Measurements from ENCODE around the gene CLCN5.

The CLCN5 gene

DNA sequence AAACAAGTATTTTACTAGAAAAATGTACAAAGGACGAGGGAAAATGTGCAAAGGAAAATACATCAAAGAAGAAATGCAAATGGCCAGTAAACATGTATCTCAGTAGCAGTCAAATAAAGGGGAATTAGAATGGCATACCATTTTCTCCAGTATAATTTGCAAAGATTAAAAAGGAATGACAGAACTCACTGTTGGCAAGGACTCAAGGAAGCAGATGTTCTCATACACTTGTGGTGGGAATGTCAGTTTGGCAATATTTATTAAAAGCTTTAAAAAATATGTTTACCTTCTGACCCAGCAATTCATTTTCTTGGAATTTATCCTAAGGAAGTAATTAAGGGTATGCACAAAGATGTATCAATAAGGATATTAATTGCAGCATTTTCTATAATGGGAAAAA, 7.6 kb downstream of the CLCN5 start:
- DNase-seq = no peak
- TF ChIP-seq EZH2phosphoT487 (IDR thresholded peaks at IDR 0.05; ENCODE audit: low read length) (no peak), EZH2 (optimal IDR thresholded peaks at IDR 0.05; ENCODE audit: low read depth, low read length) (no peak)
- TF ChIP-seq, protein P1, sequence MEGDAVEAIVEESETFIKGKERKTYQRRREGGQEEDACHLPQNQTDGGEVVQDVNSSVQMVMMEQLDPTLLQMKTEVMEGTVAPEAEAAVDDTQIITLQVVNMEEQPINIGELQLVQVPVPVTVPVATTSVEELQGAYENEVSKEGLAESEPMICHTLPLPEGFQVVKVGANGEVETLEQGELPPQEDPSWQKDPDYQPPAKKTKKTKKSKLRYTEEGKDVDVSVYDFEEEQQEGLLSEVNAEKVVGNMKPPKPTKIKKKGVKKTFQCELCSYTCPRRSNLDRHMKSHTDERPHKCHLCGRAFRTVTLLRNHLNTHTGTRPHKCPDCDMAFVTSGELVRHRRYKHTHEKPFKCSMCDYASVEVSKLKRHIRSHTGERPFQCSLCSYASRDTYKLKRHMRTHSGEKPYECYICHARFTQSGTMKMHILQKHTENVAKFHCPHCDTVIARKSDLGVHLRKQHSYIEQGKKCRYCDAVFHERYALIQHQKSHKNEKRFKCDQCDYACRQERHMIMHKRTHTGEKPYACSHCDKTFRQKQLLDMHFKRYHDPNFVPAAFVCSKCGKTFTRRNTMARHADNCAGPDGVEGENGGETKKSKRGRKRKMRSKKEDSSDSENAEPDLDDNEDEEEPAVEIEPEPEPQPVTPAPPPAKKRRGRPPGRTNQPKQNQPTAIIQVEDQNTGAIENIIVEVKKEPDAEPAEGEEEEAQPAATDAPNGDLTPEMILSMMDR (IDR thresholded peaks at IDR 0.05; ENCODE audit: low read length) = no peak
- no peaks in the 10 kb centered on the region for H3F3A ChIP-seq (ENCODE audit: insufficient read depth, low read length)
- no peaks in the 10 kb centered on the region for H3K9me2 ChIP-seq (replicated peaks; ENCODE audit: insufficient read depth, low read length)
- no peak overlapping the region for H3K4me3 ChIP-seq (ENCODE audit: low read length)
- H3K9ac ChIP-seq (ENCODE audit: low read length) = no peak overlapping the region
- no peaks in the 10 kb centered on the region for H3K79me2 ChIP-seq (ENCODE audit: low read length)
- H4K20me1 ChIP-seq (ENCODE audit: insufficient read depth, low read length) = no peaks in the 10 kb centered on the region
- H3K4me1 ChIP-seq (ENCODE audit: low read length) = no peaks in the 10 kb centered on the region
- no peak overlapping the region for H3K27ac ChIP-seq (ENCODE audit: low read length)
- no peaks in the 10 kb centered on the region for H3K9me3 ChIP-seq (replicated peaks; ENCODE audit: insufficient read depth, low read length)
- H3K27me3 ChIP-seq (replicated peaks; ENCODE audit: insufficient read depth, low read length) = no peaks in the 10 kb centered on the region
- H3K36me3 ChIP-seq (replicated peaks; ENCODE audit: insufficient read depth, low read length) = no peaks in the 10 kb centered on the region
- no peak overlapping the region for H2AFZ ChIP-seq (ENCODE audit: low read length)
- H3K4me2 ChIP-seq (ENCODE audit: low read depth, low read length) = no peak overlapping the region

DNA sequence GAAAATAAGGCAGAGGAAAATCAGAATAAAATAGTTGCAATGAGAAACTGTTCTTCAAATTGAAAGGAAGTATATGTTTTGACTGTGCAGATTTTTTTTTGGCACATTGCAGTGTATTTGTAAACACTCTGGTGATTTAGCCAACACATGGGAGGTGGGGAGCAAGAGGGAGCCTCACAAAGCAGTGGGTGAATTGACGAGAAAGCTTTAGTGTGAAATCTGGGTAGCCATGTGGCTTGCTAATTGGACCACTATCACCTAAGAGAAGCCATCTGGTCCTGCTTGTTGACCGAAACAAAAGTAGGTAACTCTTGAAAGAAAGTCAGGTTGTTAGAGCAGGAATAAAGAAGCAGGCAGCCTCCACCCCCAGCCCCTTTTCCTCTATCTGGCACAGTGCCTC, 10.4 kb downstream of the CLCN5 start:
- DNase-seq = no peak
- TF ChIP-seq EZH2phosphoT487 (IDR thresholded peaks at IDR 0.05; ENCODE audit: low read length) (no peak), EZH2 (optimal IDR thresholded peaks at IDR 0.05; ENCODE audit: low read depth, low read length) (no peak)
- TF ChIP-seq, protein P1 (IDR thresholded peaks at IDR 0.05; ENCODE audit: low read length) = no peak
- H3K4me2 ChIP-seq (ENCODE audit: low read depth, low read length) = no peak overlapping the region
- H3F3A ChIP-seq (ENCODE audit: insufficient read depth, low read length) = no peaks in the 10 kb centered on the region
- H3K27ac ChIP-seq (ENCODE audit: low read length) = no peak overlapping the region
- no peak overlapping the region for H3K9ac ChIP-seq (ENCODE audit: low read length)
- no peak overlapping the region for H2AFZ ChIP-seq (ENCODE audit: low read length)
- no peaks in the 10 kb centered on the region for H3K9me3 ChIP-seq (replicated peaks; ENCODE audit: insufficient read depth, low read length)
- H4K20me1 ChIP-seq (ENCODE audit: insufficient read depth, low read length) = no peaks in the 10 kb centered on the region
- H3K4me1 ChIP-seq (ENCODE audit: low read length) = no peaks in the 10 kb centered on the region
- no peaks in the 10 kb centered on the region for H3K36me3 ChIP-seq (replicated peaks; ENCODE audit: insufficient read depth, low read length)
- H3K79me2 ChIP-seq (ENCODE audit: low read length) = no peaks in the 10 kb centered on the region
- H3K27me3 ChIP-seq (replicated peaks; ENCODE audit: insufficient read depth, low read length) = no peaks in the 10 kb centered on the region
- no peak overlapping the region for H3K4me3 ChIP-seq (ENCODE audit: low read length)
- no peaks in the 10 kb centered on the region for H3K9me2 ChIP-seq (replicated peaks; ENCODE audit: insufficient read depth, low read length)

DNA sequence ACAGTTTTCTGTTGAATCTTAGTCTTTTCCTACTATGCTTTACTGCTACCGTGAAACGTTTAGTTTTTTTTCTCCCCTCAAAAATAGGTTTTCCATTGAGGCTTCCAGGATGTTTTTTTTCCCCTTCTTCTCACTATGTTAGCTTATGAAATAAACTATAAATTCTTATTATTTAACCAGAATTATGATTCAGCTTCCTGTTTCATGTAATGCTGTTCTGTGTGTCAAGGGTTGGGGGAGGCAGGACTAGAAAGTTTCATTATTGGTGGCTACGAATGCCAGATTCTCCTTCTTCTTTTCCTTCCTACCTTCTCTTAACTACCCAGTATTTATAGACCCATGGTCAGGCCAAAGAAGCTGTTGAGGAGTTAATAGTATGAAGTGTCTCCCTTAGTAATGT, 11.8 kb downstream of the CLCN5 start:
- Histone ChIP-seq H3K4me3 (ENCODE audit: low read length) (no peak overlapping the region), H3K4me1 (ENCODE audit: low read length) (no peaks in the 10 kb centered on the region), H3K36me3 (replicated peaks; ENCODE audit: insufficient read depth, low read length) (no peaks in the 10 kb centered on the region), H3K9me3 (replicated peaks; ENCODE audit: insufficient read depth, low read length) (no peaks in the 10 kb centered on the region), H3K9me2 (replicated peaks; ENCODE audit: insufficient read depth, low read length) (no peaks in the 10 kb centered on the region), H3K27me3 (replicated peaks; ENCODE audit: insufficient read depth, low read length) (no peaks in the 10 kb centered on the region), H3K27ac (ENCODE audit: low read length) (no peak overlapping the region), H2AFZ (ENCODE audit: low read length) (no peak overlapping the region), H3K4me2 (ENCODE audit: low read depth, low read length) (no peak overlapping the region), H3K79me2 (ENCODE audit: low read length) (no peaks in the 10 kb centered on the region), H3F3A (ENCODE audit: insufficient read depth, low read length) (no peaks in the 10 kb centered on the region), H3K9ac (ENCODE audit: low read length) (no peak overlapping the region), H4K20me1 (ENCODE audit: insufficient read depth, low read length) (no peaks in the 10 kb centered on the region)
- no peak for DNase-seq
- TF ChIP-seq, protein P1 (IDR thresholded peaks at IDR 0.05; ENCODE audit: low read length) = no peak
- TF ChIP-seq EZH2phosphoT487 (IDR thresholded peaks at IDR 0.05; ENCODE audit: low read length) = no peak
- no peak for TF ChIP-seq EZH2 (optimal IDR thresholded peaks at IDR 0.05; ENCODE audit: low read depth, low read length)
